K562 (cell line): ENCODE data around the gene UVRAG. TPM values are rescaled to one million over a fixed set of nuclear protein-coding genes. Genes with fewer than 3 reads are reported as not detected.

Experiments used
- BRD9 ChIP-seq: fragments of 450-650 bp; IDR thresholded peaks from 2 replicates; pipeline ENCODE4 v1.6.1; 2018; ENCODE audit warnings: low read depth; ENCODE audit not compliant: partially characterized antibody
- E2F5 ChIP-seq: sonication (generic); formaldehyde crosslinking; IDR thresholded peaks from 2 replicates; pipeline ENCODE4 v1.8.0; 2022; ENCODE audit warnings: mild to moderate bottlenecking, missing genetic modification reagents
- JUND ChIP-seq, 2 experiments: IDR thresholded peaks; 2 replicates in 1 of 2; 3 replicates in 1 of 2; pipeline ENCODE4 v1.6.1; 2011; ENCODE audit warnings: borderline replicate concordance in 2 of 2, low read depth in 2 of 2, low read length in 2 of 2, improper control_type of control experiment in 1 of 2, missing biosample characterization in 1 of 2, missing genetic modification characterization in 1 of 2, missing genetic modification reagents in 1 of 2
- MYC ChIP-seq, 2 experiments: fragments of 250-450 bp in 1 of 2; sonication (Bioruptor Pico) in 1 of 2; IDR thresholded peaks; 2 replicates each; pipeline versions ENCODE4 v1.5.1 to v1.6.1; 2012 to 2021; ENCODE audit warnings: low read depth in 2 of 2, borderline replicate concordance in 1 of 2, improper control_type of control experiment in 1 of 2, low read length in 1 of 2, mild to moderate bottlenecking in 1 of 2, moderate library complexity in 1 of 2
- OTX1 ChIP-seq: fragments of 450-650 bp; formaldehyde crosslinking; IDR thresholded peaks from 2 replicates; pipeline ENCODE4 v1.4.0; 2022; ENCODE audit warnings: mild to moderate bottlenecking
- ZBTB40 ChIP-seq, 2 experiments: fragments of 450-650 bp in 1 of 2; sonication (generic) in 1 of 2; formaldehyde crosslinking in 1 of 2; IDR thresholded peaks; 2 replicates each; pipeline versions ENCODE4 v1.7.1 to v1.9.0; 2016 to 2022; ENCODE audit warnings: inconsistent platforms in 1 of 2, mild to moderate bottlenecking in 1 of 2, missing genetic modification reagents in 1 of 2
- polyA plus RNA-seq, 8 experiments: library from polyadenylated mRNA; depleted of rRNA in 4 of 8; stranded (reverse) in 5 of 8; unstranded in 3 of 8; fragments of >200 nt; fragmentation: Nextera tagmentation in 2 of 8; fragmentation: Illumina TruSeq in 1 of 8; extraction: Ambion mirVana in 2 of 8; extraction: Trizol in 1 of 8; gene quantifications; 2 replicates each; pipeline versions ENCODE4 v1.2.1 to v1.2.3, GENCODE V29; 2011 to 2014; ENCODE audit warnings: inconsistent platforms in 1 of 8, missing spikeins in 1 of 8
- total RNA-seq, 7 experiments: library from RNA; depleted of rRNA in 6 of 7; stranded (reverse); fragments of >200 nt in 6 of 7; fragmentation: Illumina TruSeq in 2 of 7; extraction: Trizol in 2 of 7; gene quantifications; 2 replicates each; pipeline versions ENCODE4 v1.2.1 to v1.2.3, GENCODE V29; 2011 to 2021; ENCODE audit warnings: low replicate concordance in 1 of 7
- TF ChIP-seq, protein P1 (sequence below): fragments of 250-450 bp; sonication (Bioruptor Pico); IDR thresholded peaks from 2 replicates; pipeline ENCODE4 v1.4.0; 2020; ENCODE audit warnings: mild to moderate bottlenecking, moderate library complexity

The UVRAG gene
- total and polyA plus RNA-seq, 9 of the 15 experiments (the other 6 are each of a cell fraction or from before 2014, with no cell fraction given) = 3.1 to 17.8 (median 12.4) TPM

- TF ChIP-seq, protein P1, sequence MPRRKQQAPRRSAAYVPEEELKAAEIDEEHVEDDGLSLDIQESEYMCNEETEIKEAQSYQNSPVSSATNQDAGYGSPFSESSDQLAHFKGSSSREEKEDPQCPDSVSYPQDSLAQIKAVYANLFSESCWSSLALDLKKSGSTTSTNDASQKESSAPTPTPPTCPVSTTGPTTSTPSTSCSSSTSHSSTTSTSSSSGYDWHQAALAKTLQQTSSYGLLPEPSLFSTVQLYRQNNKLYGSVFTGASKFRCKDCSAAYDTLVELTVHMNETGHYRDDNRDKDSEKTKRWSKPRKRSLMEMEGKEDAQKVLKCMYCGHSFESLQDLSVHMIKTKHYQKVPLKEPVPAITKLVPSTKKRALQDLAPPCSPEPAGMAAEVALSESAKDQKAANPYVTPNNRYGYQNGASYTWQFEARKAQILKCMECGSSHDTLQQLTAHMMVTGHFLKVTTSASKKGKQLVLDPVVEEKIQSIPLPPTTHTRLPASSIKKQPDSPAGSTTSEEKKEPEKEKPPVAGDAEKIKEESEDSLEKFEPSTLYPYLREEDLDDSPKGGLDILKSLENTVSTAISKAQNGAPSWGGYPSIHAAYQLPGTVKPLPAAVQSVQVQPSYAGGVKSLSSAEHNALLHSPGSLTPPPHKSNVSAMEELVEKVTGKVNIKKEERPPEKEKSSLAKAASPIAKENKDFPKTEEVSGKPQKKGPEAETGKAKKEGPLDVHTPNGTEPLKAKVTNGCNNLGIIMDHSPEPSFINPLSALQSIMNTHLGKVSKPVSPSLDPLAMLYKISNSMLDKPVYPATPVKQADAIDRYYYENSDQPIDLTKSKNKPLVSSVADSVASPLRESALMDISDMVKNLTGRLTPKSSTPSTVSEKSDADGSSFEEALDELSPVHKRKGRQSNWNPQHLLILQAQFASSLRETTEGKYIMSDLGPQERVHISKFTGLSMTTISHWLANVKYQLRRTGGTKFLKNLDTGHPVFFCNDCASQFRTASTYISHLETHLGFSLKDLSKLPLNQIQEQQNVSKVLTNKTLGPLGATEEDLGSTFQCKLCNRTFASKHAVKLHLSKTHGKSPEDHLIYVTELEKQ = no peak
- TF ChIP-seq E2F5 (no peak), BRD9 (no peak), ZBTB40 (IDR thresholded peaks at IDR 0.05) (no peak), ZBTB40 (CRISPR knock-in tag; IDR thresholded peaks at IDR 0.05) (no peak), MYC (IDR thresholded peaks at IDR 0.05; ENCODE audit: low read depth, low read length) (no peak), MYC (CRISPR knock-in tag; IDR thresholded peaks at IDR 0.05; ENCODE audit: borderline replicate concordance, low read depth) (no peak), OTX1 (CRISPR knock-in tag) (no peak), JUND (IDR thresholded peaks at IDR 0.05; ENCODE audit: borderline replicate concordance, low read depth, low read length) (peak; percentile 16; the same call in 1 of the 2 replicates), JUND (tag; IDR thresholded peaks at IDR 0.05; ENCODE audit: borderline replicate concordance, low read depth, low read length) (0 out of 3 replicates have a peak, but pooled peaks have one; percentile 33)
These were observed 259.4 kb downstream of the UVRAG start (continued) for GRCh38 chr11:76074148-76075095.
